OCI-LY3 (cell line): ENCODE data around the gene NUDC.
"Not testable (repeated sequence)": the region's sequence is repeated elsewhere in the genome, so short reads cannot be mapped to it uniquely, and the experiment has no call there.

Experiments used
- H2AFZ ChIP-seq: fragments of 200-600, 300-600 bp; shearing (Covaris generic); 2 replicates; pipeline ENCODE4 v1.6.0; 2014; ENCODE audit warnings: antibody characterized with exemption, low read depth, low read length
- H3K27ac ChIP-seq: fragments of 200-600, 300-600 bp; sonication (generic); 2 replicates; pipeline ENCODE4 v1.5.1; 2014; ENCODE audit warnings: mild to moderate bottlenecking, low read length, moderate library complexity, mixed read lengths
- H3K27me3 ChIP-seq: fragments of 200-600, 300-600 bp; sonication (generic); 2 replicates; pipeline ENCODE4 v1.6.1; 2014; ENCODE audit warnings: low read depth, low read length, mixed read lengths
- H3K36me3 ChIP-seq: fragments of 200-600, 300-600 bp; sonication (generic); replicated peaks from 2 replicates; pipeline ENCODE3; 2014; ENCODE audit warnings: low read depth, low read length, mixed read lengths
- H3K4me1 ChIP-seq: fragments of 300-600, 200-600 bp; sonication (generic); 2 replicates; pipeline ENCODE4 v1.6.1; 2014; ENCODE audit warnings: low read length, mixed read lengths
- H3K4me2 ChIP-seq: fragments of 200-600, 300-600 bp; sonication (generic); 2 replicates; pipeline ENCODE4 v1.6.1; 2014; ENCODE audit warnings: low read length, mixed read lengths
- H3K4me3 ChIP-seq: fragments of 300-600, 200-600 bp; sonication (generic); 2 replicates; pipeline ENCODE4 v1.5.1; 2014; ENCODE audit warnings: antibody characterized with exemption, mild to moderate bottlenecking, low read length, moderate library complexity
- H3K79me2 ChIP-seq: fragments of 300-600, 200-600 bp; shearing (Covaris generic); 2 replicates; pipeline ENCODE4 v1.6.1; 2014; ENCODE audit warnings: mild to moderate bottlenecking, low read length, mixed read lengths
- H3K9ac ChIP-seq: fragments of 300-600, 200-600 bp; shearing (Covaris generic); 2 replicates; pipeline ENCODE4 v1.6.0; 2014; ENCODE audit warnings: mild to moderate bottlenecking, low read length, moderate library complexity
- H3K9me3 ChIP-seq: fragments of 200-600, 300-600 bp; shearing (Covaris generic); 2 replicates; pipeline ENCODE4 v1.6.1; 2014; ENCODE audit warnings: low read length, mixed read lengths; ENCODE audit not compliant: insufficient read depth
- H4K20me1 ChIP-seq: fragments of 200-600, 300-600 bp; sonication (generic); 2 replicates; pipeline ENCODE4 v1.6.1; 2016; ENCODE audit warnings: low read length, mixed read lengths; ENCODE audit not compliant: insufficient read depth
- EZH2phosphoT487 ChIP-seq: fragments of 200-600 bp; shearing (Covaris generic); IDR thresholded peaks from 2 replicates; pipeline ENCODE4 v1.6.1; 2018; ENCODE audit warnings: antibody characterized with exemption, mixed run types, low read depth
- TF ChIP-seq, protein P1 (sequence below): fragments of 200-600, 300-600 bp; sonication (generic); IDR thresholded peaks from 2 replicates; pipeline ENCODE4 v1.5.1; 2014; ENCODE audit warnings: antibody characterized with exemption, low read length, low read depth

The NUDC gene

DNA sequence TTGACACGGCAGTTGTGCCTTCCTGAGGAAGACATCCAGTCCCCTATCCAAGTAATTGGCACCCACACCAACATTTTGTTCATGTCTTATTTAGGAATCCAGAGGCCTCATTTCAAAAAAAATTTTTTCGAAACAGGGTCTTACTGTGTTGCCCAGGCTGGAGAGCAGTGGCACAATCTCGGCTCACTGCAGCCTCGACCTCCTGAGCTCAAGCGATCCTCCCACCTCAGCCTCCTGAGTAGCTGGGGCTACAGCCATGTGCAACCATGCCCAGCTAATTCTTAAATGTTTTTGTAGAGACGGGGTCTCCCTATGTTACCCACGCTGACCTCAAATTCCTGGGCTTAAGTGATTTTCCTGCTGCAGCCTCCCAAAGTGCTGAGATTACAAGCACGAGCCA, 62.7 kb downstream of the NUDC start:
- TF ChIP-seq EZH2phosphoT487, result no peak
- TF ChIP-seq, protein P1, sequence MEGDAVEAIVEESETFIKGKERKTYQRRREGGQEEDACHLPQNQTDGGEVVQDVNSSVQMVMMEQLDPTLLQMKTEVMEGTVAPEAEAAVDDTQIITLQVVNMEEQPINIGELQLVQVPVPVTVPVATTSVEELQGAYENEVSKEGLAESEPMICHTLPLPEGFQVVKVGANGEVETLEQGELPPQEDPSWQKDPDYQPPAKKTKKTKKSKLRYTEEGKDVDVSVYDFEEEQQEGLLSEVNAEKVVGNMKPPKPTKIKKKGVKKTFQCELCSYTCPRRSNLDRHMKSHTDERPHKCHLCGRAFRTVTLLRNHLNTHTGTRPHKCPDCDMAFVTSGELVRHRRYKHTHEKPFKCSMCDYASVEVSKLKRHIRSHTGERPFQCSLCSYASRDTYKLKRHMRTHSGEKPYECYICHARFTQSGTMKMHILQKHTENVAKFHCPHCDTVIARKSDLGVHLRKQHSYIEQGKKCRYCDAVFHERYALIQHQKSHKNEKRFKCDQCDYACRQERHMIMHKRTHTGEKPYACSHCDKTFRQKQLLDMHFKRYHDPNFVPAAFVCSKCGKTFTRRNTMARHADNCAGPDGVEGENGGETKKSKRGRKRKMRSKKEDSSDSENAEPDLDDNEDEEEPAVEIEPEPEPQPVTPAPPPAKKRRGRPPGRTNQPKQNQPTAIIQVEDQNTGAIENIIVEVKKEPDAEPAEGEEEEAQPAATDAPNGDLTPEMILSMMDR, result no peak
- Histone ChIP-seq H3K4me3 (no peak overlapping the region), H4K20me1 (no peaks in the 10 kb centered on the region), H3K4me1 (no peaks in the 10 kb centered on the region), H2AFZ (no peak overlapping the region), H3K4me2 (no peak overlapping the region), H3K27ac (no peak overlapping the region), H3K9me3 (no peaks in the 10 kb centered on the region), H3K36me3 (no peaks in the 10 kb centered on the region), H3K79me2 (no peaks in the 10 kb centered on the region), H3K9ac (no peak overlapping the region), H3K27me3 (no peaks in the 10 kb centered on the region)

DNA sequence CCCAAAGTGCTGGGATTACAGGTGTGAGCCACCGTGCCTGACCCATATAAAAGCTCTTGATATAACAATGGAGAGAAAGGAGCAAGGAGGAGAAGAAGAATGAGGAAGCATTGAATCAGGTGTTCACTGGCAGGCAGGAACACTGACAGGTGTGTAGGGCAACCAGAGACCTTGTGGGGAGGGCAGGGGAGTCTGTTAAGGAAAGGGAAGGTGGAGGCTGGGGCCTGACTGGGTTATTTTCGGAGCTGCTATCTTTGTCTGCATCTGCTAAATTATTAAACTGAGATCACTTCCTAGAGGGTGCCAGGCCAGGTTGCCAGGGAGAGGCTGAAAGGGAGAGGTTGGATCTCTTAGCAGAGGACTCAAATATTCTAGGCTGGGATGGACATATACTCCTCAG, 65.1 kb downstream of the NUDC start:
- Histone ChIP-seq H3K36me3 (no peaks in the 10 kb centered on the region), H3K4me2 (no peak overlapping the region), H2AFZ (no peak overlapping the region), H3K9me3 (no peaks in the 10 kb centered on the region), H3K9ac (no peak overlapping the region), H3K4me3 (no peak overlapping the region), H3K4me1 (no peaks in the 10 kb centered on the region), H3K79me2 (no peaks in the 10 kb centered on the region), H4K20me1 (no peaks in the 10 kb centered on the region), H3K27me3 (no peaks in the 10 kb centered on the region), H3K27ac (no peak overlapping the region)
- no peak for TF ChIP-seq EZH2phosphoT487

DNA sequence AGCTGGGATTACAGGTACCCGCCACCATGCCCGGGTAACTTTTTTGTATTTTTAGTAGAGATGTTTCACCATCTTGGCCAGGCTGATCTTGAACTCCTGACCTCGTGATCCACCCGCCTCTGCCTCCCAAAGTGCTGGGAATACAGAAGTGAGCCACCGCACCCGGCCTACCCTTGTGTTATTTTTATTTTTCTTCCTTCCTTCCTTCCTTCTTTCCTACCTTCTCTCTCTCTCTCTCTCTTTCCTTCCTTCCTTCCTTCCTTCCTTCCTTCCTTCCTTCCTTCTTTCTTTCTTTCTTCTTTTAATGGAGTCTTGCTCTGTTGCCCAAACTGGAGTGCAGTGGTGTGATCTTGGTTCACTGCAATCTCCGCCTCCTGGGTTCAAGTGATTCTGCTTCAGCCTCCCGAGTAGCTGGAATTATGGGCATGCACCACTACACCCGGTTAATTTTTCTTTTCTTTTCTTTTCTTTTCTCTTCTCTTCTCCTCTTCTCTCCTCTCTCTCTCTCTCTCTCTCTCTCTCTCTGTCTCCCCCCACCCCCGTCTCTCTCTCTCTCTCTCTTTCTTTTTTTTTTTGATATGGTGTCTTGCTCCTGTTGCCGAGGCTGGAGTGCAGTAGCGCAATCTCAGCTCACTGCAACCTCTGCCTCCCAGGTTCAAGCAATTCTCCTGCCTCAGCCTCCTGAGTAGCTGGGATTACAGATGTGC, 68.0 kb downstream of the NUDC start:
- not testable (repeated sequence) for H3K27me3 ChIP-seq, H3K4me3 ChIP-seq, H3K27ac ChIP-seq, H4K20me1 ChIP-seq, H2AFZ ChIP-seq, H3K9ac ChIP-seq, H3K79me2 ChIP-seq, H3K4me1 ChIP-seq, H3K4me2 ChIP-seq, H3K36me3 ChIP-seq, H3K9me3 ChIP-seq

DNA sequence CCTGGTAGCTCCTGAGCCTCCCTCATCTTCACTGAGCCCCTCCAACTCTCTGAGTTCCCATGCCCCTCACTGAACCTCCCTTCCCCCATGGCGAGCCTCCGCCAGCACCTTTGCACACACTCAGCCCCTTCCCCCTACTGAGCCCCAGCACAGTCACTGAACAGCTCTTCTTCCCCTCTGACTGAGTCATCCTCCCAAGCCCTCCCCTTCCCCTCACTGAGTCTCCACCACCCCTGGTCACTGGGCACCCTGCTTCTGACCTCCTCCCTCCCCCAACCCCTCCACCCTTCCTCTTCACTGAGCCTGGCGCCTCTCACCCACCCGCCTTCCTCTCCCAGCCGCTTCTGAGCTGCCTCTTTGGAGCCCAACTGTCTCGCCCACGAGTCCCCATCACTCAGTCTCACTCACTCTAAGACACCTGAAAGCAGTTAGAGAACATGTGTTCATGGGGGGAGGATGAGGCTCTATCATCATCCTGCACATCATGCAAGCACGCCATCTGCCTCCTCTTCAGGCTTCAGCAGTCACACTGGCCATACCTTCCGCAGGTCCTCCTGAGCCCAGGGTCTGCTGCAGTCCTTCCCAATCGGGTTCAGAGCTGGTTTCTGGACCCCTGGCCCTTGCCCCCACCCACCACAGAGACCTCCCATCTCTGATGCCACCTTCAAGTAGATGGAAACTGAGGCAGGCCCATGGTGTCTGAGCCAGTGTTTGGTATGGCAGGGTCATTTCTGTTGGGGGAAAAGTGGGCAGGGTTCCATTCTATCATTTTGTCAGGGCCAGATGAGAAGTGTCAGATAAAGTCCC, 70.0 kb downstream of the NUDC start:
- Histone ChIP-seq H3K79me2 (no peaks in the 10 kb centered on the region), H4K20me1 (no peaks in the 10 kb centered on the region), H2AFZ (no peak overlapping the region), H3K9me3 (no peaks in the 10 kb centered on the region), H3K27me3 (0 out of 2 replicates have a peak, but pooled peaks cover 3% of the 10 kb centered on the region), H3K4me2 (no peak overlapping the region), H3K4me1 (no peaks in the 10 kb centered on the region), H3K4me3 (no peak overlapping the region), H3K27ac (no peak overlapping the region), H3K36me3 (no peaks in the 10 kb centered on the region), H3K9ac (no peak overlapping the region)
- TF ChIP-seq, protein P1, result no peak
- no peak for TF ChIP-seq EZH2phosphoT487
